ENCODE data around the gene F12.

The F12 gene

DNA sequence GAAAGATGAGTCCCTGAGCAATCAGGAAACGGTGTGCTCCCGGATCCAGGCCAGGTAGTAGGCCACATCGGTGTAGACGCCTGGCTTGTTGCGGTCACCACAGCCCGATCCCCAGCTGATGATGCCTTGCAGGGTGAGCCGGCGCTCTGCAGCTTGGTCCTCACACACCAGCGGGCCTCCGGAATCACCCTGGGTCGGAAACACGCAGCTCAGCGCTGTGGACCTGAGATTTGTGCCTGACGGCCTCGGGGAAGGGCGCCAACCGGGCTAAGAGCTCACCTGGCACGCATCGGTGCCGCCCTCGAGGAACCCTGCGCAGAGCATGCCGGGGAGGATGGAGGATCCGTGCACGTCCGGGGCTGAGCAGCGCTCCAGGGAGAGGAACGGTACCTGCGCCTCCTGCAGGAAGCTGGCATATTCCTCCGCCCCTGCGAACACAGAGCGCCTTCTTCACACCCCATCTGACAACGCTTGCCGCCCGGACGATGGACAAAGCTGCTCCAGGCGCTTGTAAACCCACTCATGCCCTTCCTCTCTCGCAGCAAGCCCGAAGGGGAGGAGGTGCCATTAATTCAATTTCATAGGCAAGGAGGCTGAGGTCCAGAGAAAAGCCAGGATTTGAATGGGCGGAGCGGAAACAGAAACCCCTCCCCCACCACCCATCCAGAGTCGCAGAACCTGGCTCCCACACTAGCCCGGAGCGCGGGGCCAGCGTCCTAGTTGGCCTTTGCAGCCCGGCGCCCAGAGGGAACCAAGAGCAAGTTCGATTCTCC is 6.9 kb downstream of the F12 start (continued):
- peak; percentile 79 for TF ChIP-seq SP3 (tag by site-specific recombination; IDR thresholded peaks at IDR 0.05)
- TF ChIP-seq ZNF837 (tag by site-specific recombination; IDR thresholded peaks at IDR 0.05): no peak
- TF ChIP-seq ZNF600 (tag by site-specific recombination; IDR thresholded peaks at IDR 0.05): peak; percentile 83
- TF ChIP-seq, protein P1, sequence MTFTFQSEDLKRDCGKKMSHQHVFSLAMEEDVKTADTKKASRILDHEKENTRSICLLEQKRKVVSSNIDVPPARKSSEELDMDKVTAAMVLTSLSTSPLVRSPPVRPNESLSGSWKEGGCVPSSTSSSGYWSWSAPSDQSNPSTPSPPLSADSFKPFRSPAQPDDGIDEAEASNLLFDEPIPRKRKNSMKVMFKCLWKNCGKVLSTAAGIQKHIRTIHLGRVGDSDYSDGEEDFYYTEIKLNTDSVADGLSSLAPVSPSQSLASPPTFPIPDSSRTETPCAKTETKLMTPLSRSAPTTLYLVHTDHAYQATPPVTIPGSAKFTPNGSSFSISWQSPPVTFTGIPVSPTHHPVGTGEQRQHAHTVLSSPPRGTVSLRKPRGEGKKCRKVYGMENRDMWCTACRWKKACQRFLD (tag by site-specific recombination; IDR thresholded peaks at IDR 0.05): no peak
- TF ChIP-seq ZNF621 (tag by site-specific recombination; IDR thresholded peaks at IDR 0.05): no peak
- no peak for TF ChIP-seq ZNF223 (tag by site-specific recombination; IDR thresholded peaks at IDR 0.05)
- TF ChIP-seq, protein P2, sequence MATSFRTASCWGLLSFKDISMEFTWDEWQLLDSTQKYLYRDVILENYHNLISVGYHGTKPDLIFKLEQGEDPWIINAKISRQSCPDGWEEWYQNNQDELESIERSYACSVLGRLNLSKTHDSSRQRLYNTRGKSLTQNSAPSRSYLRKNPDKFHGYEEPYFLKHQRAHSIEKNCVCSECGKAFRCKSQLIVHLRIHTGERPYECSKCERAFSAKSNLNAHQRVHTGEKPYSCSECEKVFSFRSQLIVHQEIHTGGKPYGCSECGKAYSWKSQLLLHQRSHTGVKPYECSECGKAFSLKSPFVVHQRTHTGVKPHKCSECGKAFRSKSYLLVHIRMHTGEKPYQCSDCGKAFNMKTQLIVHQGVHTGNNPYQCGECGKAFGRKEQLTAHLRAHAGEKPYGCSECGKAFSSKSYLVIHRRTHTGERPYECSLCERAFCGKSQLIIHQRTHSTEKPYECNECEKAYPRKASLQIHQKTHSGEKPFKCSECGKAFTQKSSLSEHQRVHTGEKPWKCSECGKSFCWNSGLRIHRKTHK (tag by site-specific recombination; IDR thresholded peaks at IDR 0.05): no peak
- peak; percentile 22; the same call in 1 of the 2 replicates for TF ChIP-seq GLIS2 (tag by site-specific recombination; IDR thresholded peaks at IDR 0.05)
- TF ChIP-seq ZBTB48 (tag by site-specific recombination; IDR thresholded peaks at IDR 0.05): peak; percentile 90
- TF ChIP-seq MZF1 (tag by site-specific recombination; IDR thresholded peaks at IDR 0.05; ENCODE audit: borderline replicate concordance): 0 out of 2 replicates have a peak, but pooled peaks have one; percentile 13
- no peak for TF ChIP-seq ZNF140 (tag by site-specific recombination; IDR thresholded peaks at IDR 0.05)

DNA sequence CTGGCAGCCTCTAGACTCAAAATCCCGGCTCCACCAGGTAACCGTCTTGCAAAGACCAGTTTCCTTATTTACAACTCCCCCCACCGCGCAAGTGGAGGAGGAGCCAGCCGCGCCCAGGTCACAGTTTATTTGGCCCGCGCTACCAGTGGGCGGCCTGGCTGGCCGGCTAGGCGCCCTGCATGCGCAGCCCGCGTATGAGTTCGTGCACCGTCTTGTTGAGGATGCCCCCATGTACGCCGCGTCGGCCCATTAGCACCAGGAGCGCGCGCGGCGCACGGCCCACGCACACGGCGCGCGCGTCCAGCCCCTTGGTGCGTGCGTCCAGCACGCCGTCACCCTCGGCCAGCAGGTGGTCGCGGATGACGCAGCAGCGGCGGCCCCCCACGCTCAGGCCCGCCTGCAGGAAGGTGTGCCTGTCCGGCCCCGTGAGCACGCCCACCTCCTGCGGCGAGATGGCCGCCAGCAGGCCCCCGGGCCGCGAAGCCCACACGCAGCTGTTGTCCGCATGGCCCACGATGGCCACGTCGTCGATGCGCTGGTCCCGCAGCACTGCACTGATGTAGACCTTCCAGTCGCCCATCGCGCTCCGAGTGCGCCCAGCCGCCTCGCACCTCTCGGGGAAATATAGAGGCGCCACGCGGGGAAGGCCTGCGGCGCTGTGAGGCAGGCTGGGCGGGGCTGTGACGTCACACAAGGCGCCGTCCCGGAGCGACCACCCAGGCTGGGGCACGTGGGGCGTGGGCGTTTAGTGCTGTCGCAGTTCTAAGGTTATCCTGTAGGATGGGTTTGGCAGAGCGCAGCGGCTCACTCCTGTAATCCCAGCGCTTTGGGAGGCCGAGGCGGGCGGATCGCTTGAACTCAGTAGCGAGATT is 9.1 kb downstream of the F12 start, which contains the start of gene PFN3:
Gene PFN3 (minus strand): TSS at position 665 of the 872 bp plus-strand sequence. CDS start 85 bp downstream, at position 580.
- ChIA-PET POLR2A (no interaction called here), CTCF (interaction anchor here (0.8 to 6.0 kb wide), 4 partner anchors 11 to 313 kb away, joined by 3 to 97 read pairs (median 38); partner anchors contain the start of gene FGFR4)
- Histone ChIP-seq H3K9me3 (ENCODE audit: control insufficient read depth, insufficient read depth, low read depth, low read length) (no peaks in the 10 kb centered on the region), H3K4me1 (ENCODE audit: control insufficient read depth, insufficient read depth, low read length) (no peaks in the 10 kb centered on the region), H3K4me3 (ENCODE audit: low read depth, low read length) (no peak within 1 kb of the TSS), H3K36me3 (ENCODE audit: control insufficient read depth in 2 of 2, insufficient read depth in 1 of 2, low read length in 2 of 2) (no peaks in the 10 kb centered on the region), H3K27ac (ENCODE audit: extremely low read depth, low read depth, low read length) (no peak within 1 kb of the TSS)
- TF ChIP-seq, protein P3, sequence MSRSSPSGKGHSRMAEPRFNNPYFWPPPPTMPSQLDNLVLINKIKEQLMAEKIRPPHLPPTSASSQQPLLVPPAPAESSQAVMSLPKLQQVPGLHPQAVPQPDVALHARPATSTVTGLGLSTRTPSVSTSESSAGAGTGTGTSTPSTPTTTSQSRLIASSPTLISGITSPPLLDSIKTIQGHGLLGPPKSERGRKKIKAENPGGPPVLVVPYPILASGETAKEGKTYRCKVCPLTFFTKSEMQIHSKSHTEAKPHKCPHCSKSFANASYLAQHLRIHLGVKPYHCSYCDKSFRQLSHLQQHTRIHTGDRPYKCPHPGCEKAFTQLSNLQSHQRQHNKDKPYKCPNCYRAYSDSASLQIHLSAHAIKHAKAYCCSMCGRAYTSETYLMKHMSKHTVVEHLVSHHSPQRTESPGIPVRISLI (tag by site-specific recombination; IDR thresholded peaks at IDR 0.05): no peak
- TF ChIP-seq ZNF335 (tag by site-specific recombination; conservative IDR thresholded peaks at IDR 0.05): no peak
- TF ChIP-seq GLI4 (tag by site-specific recombination; IDR thresholded peaks at IDR 0.05): no peak
- TF ChIP-seq, protein P4, sequence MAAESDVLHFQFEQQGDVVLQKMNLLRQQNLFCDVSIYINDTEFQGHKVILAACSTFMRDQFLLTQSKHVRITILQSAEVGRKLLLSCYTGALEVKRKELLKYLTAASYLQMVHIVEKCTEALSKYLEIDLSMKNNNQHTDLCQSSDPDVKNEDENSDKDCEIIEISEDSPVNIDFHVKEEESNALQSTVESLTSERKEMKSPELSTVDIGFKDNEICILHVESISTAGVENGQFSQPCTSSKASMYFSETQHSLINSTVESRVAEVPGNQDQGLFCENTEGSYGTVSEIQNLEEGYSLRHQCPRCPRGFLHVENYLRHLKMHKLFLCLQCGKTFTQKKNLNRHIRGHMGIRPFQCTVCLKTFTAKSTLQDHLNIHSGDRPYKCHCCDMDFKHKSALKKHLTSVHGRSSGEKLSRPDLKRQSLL (tag by site-specific recombination; IDR thresholded peaks at IDR 0.05): no peak
- TF ChIP-seq SP7 (tag by site-specific recombination; IDR thresholded peaks at IDR 0.05): no peak
- no peak for TF ChIP-seq ZNF514 (tag by site-specific recombination; IDR thresholded peaks at IDR 0.05)
- no peak for TF ChIP-seq SP2 (tag by site-specific recombination; IDR thresholded peaks at IDR 0.05)
- TF ChIP-seq ZNF174 (tag by site-specific recombination; IDR thresholded peaks at IDR 0.05): no peak
- TF ChIP-seq, protein P5, sequence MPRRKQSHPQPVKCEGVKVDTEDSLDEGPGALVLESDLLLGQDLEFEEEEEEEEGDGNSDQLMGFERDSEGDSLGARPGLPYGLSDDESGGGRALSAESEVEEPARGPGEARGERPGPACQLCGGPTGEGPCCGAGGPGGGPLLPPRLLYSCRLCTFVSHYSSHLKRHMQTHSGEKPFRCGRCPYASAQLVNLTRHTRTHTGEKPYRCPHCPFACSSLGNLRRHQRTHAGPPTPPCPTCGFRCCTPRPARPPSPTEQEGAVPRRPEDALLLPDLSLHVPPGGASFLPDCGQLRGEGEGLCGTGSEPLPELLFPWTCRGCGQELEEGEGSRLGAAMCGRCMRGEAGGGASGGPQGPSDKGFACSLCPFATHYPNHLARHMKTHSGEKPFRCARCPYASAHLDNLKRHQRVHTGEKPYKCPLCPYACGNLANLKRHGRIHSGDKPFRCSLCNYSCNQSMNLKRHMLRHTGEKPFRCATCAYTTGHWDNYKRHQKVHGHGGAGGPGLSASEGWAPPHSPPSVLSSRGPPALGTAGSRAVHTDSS (tag by site-specific recombination; IDR thresholded peaks at IDR 0.05): no peak
- TF ChIP-seq ZNF426 (tag by site-specific recombination; IDR thresholded peaks at IDR 0.05): no peak
- TF ChIP-seq ZXDB (tag by site-specific recombination; IDR thresholded peaks at IDR 0.05): no peak
- TF ChIP-seq REPIN1 (tag by site-specific recombination; IDR thresholded peaks at IDR 0.05; ENCODE audit: low read depth): no peak

Measured in HEK293 (cell line).